Renal cortical epithelial cell (primary cell): ENCODE data around the gene KEAP1. TPM values are rescaled to one million over a fixed set of nuclear protein-coding genes. Genes with fewer than 3 reads are reported as not detected.
"Not testable (repeated sequence)": the region's sequence is repeated elsewhere in the genome, so short reads cannot be mapped to it uniquely, and the experiment has no call there.

Experiments used
- DNase-seq: peaks from one replicate; pipeline ENCODE4 v3.0.0-alpha.2; 2011; ENCODE audit warnings: low read depth
- total RNA-seq: library from RNA; depleted of rRNA; stranded (reverse); fragments of >200 nt; gene quantifications from 2 replicates; pipeline ENCODE4 v1.2.3, GENCODE V29; 2014

Gene KEAP1
- total RNA-seq, result 64.4 and 75.4 TPM in 2 replicates

GRCh38 chr19:10503002-10503789 is at the start of gene KEAP1:
Gene KEAP1, minus strand, starts transcription at chr19:10503356. Its CDS starts 3,323 bp downstream, at chr19:10500033.
- DNase-seq, result no peak

GRCh38 chr19:10552510-10553053 is 49.4 kb upstream of the KEAP1 start:
- no peak for DNase-seq

DNA sequence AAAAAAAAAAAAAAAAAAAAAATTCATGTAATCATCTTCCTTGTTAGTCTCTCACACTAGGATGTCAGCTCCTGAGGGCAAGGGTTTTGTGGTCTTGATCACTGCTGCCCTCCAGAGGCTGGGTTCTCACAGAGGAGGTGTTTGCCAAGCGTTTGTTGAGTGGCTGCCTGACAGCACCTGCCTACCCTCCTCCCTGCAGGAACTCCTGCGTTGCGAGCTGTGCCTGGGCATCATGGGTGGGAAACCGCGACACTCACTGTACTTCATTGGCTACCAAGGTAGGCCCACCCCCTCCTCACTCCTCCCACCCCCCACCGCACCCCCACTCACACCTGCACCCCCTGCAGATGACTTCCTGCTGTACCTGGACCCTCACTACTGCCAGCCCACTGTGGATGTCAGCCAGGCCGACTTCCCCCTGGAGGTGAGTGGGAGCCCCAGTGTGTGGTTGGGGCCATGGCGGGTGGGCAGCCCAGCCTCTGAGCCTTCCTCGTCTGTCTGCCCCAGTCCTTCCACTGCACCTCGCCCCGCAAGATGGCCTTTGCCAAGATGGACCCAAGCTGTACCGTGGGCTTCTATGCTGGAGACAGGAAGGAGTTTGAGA is 48.6 kb upstream of the KEAP1 start:
- DNase-seq, result peak; percentile 24

GRCh38 chr19:10551006-10551405 is 47.9 kb upstream of the KEAP1 start:
- DNase-seq, result not testable (repeated sequence)

DNA sequence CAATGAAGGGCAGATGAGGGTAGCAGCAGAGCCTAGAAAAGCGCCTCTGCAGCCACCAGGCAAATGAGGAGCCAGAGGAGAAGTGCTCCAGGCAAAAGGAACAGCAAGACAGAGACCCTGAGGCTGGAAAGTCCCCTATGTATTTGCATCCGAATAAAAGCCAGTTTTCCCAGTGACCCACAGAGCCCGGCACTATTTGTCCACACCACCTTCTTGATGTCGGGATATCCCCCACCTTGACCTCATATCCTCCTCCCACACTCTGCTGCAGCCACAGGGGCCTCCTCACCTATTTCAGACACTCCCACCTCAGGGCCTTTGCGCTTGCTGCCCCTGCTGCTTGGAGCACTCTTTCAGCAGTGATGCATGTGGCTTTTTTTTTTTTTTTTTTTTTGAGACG is 47.2 kb upstream of the KEAP1 start:
- DNase-seq, result no peak

DNA sequence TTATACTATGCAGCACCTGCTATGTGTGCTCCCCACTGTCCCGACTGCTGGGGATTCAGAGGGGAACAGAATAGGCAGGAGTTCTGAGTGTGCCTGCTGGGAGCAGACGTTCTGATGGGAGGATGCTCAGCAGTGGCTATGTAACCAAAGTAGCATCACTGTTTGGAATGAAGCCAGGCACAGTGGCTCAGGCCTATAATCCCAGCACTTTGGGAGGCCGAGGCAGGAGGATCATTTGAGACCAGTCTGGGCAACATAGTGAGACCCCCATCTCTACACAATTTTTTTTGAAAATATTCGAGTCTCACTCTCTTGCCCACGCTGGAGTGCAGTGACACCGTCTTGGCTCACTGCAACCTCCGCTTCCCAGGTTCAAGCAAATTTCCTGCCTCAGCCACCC is 46.6 kb upstream of the KEAP1 start:
- no peak for DNase-seq

GRCh38 chr19:10548746-10549276 is 45.7 kb upstream of the KEAP1 start:
- DNase-seq, result no peak

DNA sequence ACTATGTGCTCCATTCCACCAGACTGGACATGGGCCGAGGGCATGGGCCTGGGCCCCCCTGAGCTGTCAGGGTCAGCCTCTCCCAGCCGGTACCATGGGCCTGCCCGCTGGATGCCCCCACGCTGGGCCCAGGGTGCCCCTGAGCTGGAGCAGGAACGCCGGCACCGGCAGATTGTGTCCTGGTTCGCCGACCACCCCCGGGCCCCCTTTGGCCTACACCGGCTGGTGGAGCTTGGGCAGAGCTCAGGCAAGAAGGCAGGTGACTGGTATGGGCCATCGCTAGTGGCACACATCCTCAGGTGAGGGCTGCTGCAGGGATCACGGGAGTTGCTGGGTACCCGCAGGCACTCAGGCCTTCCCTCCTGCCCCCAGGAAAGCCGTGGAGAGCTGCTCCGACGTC is 43.7 kb upstream of the KEAP1 start:
- no peak for DNase-seq

DNA sequence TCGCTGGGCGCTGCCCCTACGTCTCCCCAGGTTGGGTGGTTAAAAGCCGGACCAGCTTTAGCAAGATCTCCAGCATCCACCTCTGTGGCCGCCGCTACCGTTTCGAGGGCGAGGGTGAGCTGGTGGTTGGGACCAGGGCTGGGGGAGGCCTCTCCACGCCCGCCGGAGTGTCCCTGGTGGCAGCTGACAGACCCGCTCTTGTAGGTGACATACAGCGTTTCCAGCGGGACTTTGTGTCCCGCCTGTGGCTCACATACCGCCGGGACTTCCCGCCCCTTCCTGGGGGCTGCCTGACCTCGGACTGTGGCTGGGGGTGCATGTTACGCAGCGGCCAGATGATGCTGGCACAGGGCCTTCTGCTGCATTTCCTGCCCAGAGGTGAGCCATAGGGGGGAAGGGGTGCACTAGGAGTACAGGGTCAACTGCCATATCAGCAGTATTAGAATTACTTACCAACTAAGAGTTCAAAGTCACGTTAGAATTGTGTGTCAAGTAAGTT is 41.6 kb upstream of the KEAP1 start:
- no peak for DNase-seq

DNA sequence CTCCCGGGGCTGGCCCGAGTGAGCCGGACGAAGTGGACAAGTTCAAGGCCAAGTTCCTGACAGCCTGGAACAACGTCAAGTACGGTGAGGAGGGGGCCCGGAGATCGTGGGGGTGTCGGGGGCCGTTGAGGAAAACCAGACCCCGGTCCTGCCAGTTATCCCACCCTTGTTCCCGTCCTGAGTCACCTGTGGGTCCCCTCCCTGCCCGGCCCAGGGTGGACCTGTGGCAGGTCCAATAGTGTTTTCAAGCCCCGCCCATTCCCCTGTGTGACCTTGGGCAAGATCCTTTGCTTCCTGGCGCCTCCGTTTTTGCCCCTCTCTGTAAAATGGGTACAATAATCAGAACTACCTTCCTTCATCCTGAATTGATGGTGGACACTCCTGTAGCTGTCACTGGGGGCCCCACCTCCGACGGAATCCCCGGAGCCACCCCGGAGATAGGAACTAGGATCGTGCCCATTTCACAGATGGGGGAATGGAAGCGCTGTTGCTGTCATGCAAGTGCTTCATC is 41.1 kb upstream of the KEAP1 start:
- DNase-seq, result no peak

DNA sequence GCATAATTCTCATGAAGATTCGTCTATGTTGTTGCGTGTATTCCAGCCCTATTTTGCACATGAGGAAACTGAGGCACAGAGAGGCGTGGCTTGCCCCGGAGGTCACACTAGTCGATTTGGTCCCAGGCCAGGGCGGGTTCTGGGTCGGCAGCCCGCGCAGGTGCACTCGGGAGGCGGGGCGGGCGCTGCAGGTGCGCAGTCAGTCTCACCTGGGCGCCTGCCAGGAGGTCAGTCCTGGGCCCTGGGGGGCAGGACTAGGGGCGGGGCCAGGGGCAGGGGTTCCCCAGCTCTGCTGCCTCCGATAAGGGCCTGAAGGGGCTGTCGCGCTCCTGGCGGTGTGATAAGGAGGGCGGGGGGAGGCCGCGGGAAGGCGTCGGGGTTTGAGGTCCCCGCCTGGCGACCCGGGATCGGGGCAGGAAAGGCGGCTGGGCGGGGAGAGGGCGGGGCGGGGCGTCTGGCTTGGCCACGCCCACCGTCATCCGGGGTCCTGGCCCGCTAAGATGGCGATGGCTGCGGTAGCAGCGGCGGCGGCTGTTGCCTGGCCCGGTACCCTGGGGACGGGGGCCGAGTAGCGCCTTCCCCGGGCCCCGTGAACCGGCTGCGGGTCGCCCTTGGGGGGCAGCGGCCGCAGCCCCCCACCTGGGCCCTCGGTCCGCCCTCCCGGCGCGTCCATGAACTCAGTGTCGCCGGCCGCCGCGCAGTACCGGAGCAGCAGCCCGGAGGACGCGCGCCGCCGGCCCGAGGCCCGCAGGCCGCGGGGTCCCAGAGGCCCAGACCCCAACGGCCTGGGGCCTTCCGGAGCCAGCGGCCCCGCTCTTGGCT is 40.5 kb upstream of the KEAP1 start, which contains the start of gene ATG4D:
Gene ATG4D (plus strand): TSS at position 485 of the 822 bp plus-strand sequence. CDS start 187 bp downstream, at position 672.
- DNase-seq, result no peak

DNA sequence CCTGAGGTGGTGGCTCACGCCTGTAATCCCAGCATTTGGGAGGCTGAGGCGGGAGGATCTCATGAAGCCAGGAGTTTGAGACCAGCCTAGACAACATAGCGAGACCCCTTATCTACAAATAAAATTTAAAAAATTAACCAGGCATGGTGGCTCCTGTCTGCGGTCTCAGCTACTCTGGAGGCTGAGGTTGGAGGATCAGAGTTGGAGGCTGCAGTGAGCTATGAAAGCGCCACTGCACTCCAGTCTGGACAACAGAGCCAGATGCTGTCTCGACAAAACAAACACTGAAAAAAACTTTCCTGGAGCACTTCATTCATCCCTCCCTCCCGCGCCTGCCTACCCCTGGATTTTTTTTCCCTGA is 39.9 kb upstream of the KEAP1 start:
- DNase-seq, result no peak

- not testable (repeated sequence) for DNase-seq
Measured at GRCh38 chr19:10539016-10539415, 35.9 kb upstream of the KEAP1 start.

GRCh38 chr19:10538204-10538983 is 35.2 kb upstream of the KEAP1 start:
- DNase-seq, result no peak

DNA sequence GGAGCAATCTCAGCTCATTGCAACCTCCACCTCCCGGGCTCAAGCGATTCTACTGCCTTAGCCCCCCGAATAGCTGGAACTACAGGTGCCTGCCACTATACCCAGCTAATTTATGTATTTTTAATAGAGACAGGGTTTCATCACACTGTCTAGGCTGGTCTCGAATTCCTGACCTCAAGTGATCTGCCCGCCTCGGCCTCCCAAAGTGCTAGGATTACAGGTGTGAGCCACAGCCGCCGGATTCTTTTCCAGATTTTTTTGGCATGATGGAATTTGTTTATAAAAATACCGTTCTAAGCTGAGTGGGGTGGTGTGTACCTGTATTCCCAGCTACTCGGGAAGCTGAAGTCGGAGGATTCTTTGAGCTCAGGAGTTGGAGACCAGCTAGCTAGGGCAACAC is 34.5 kb upstream of the KEAP1 start:
- no peak for DNase-seq

DNA sequence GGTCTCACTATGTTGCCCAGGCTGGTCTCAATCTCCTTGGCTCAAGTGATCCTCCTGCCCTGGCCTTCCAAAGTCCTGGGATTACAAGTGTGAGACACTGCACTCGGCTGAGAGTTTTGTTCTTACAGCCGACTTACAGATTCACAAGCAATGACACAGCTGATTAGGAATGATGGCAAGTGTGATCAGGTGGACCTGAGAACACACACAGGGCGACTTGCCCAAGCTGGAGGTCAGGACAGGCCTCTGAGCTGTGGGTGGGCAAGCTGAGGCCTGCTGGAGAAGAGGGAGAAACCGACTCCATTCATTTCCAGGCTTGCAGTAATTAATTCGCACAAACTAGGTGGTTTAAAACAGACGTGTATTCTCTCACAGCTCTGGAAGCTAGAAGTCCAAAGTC is 32.5 kb upstream of the KEAP1 start:
- DNase-seq, result no peak

DNA sequence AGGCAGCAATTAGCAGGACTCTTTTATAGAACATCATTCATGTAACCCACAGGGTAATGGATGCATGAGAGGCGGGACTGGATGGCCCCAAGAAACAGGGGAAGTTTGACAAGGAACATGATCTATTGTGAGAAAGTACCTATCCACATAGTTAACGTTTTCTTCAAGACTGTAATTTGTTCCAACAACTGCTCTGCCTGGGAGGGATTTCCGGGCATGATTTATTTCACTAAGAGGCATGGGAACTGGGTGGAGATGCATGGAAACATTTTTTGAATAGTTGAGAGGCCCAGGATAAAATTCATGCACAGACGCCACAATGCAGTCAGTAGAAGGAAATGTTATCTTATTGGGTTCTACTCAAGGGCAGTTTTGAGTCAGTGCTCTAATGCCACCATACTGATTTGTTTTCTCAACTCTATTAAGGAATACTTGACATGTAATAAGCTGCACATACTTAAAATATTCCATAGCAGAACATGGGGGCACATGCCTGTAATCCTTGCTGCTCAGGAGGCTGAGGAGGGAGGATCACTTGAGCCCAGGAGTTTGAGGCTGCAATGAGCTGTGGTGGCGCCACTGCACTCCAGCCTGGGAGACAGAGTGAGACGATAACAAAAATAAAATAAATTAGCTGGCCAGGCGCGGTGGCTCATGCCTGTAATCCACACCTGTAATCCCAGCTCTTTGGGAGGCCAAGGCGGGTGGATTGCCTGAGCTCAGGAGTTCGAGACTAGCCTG is 30.7 kb upstream of the KEAP1 start:
- DNase-seq, result peak; percentile 60

GRCh38 chr19:10532457-10532856 is 29.3 kb upstream of the KEAP1 start:
- DNase-seq, result no peak

DNA sequence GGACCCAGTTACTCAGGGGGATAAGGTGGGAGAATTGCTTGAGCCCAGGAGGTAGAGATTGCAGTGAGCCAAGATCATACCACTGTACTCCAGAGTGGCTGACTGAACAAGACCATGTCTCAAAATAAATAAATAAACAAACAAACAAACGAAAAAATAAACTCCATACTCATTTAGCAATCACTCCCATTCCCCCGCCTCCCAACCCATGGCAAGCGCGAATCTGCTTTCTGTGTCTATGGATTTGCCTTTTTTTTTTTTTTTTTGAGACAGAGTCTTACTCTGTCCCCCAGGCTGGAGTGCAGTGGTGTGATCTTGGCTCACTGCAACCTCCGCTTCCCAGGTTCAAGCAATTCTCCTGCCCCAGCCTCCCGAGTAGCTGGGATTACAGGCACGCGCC is 23.7 kb upstream of the KEAP1 start:
- DNase-seq, result not testable (repeated sequence)

- no peak for DNase-seq
Measured at GRCh38 chr19:10525636-10526035, 22.5 kb upstream of the KEAP1 start.
